Astrocyte of the spinal cord (primary cell): ENCODE results near the gene MAP2K6.

Source experiments
- DNase-seq: peaks from one replicate; pipeline ENCODE4 v3.0.0; 2011; ENCODE audit warnings: low read depth, low spot score
- H3K4me3 ChIP-seq: 2 replicates; pipeline ENCODE4 v1.5.1; 2011; ENCODE audit warnings: low read depth, mild to moderate bottlenecking, low read length, moderate library complexity
- in situ Hi-C: cut with HindIII; loops from 2 replicates; pipeline ENCODE4 v1.10.0; 2017; ENCODE audit warnings: low sequenced_read_pairs
- TF ChIP-seq, protein P1 (sequence below): IDR thresholded peaks from 2 replicates; pipeline ENCODE4 v1.5.1; 2012; ENCODE audit warnings: low read depth, mild to moderate bottlenecking, low read length, inconsistent platforms

The MAP2K6 gene

DNA sequence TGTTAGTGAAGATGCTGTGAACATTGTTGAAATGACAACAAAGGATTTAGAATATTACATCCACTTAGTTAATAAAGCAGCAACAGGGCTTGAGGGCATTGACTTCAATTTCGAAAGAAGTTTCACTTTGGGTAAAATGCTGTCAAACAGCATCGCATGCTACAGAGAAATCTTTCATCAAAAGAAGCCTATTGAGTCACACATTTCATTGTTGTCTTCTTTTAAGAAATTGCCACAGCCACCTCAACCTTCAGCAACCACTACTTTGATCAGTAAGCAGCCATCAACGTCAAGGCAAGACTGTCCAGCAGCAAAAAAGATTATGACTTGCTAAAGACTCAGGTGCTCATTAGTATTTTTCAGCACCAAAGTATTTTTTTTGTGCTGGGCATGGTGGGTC is 13.2 kb upstream of the MAP2K6 start:
- DNase-seq = no peak
- in situ Hi-C loops = no loop called here
- TF ChIP-seq, protein P1, sequence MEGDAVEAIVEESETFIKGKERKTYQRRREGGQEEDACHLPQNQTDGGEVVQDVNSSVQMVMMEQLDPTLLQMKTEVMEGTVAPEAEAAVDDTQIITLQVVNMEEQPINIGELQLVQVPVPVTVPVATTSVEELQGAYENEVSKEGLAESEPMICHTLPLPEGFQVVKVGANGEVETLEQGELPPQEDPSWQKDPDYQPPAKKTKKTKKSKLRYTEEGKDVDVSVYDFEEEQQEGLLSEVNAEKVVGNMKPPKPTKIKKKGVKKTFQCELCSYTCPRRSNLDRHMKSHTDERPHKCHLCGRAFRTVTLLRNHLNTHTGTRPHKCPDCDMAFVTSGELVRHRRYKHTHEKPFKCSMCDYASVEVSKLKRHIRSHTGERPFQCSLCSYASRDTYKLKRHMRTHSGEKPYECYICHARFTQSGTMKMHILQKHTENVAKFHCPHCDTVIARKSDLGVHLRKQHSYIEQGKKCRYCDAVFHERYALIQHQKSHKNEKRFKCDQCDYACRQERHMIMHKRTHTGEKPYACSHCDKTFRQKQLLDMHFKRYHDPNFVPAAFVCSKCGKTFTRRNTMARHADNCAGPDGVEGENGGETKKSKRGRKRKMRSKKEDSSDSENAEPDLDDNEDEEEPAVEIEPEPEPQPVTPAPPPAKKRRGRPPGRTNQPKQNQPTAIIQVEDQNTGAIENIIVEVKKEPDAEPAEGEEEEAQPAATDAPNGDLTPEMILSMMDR = no peak
- no peak overlapping the region for H3K4me3 ChIP-seq

DNA sequence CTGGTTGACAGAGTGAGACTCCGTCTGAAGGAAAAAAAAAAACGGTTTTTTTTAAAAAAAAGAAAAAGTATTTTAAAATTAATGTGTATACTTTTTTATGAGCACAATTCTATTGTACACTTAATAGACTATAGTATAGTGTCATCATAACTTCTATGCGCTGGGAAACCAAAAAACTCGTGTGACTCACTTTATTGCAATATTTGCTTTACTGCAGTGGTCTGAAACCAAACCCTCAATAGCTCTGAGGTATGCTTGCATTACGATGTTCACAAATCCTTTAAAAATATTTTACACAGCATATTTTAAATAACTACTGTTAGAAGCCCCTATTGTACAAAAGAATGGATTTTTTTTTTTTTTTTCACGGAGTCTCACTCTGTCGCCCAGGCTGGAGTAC is 12.4 kb upstream of the MAP2K6 start:
- in situ Hi-C loops = no loop called here
- TF ChIP-seq, protein P1 = no peak
- H3K4me3 ChIP-seq = no peak overlapping the region
- peak; percentile 40 for DNase-seq

DNA sequence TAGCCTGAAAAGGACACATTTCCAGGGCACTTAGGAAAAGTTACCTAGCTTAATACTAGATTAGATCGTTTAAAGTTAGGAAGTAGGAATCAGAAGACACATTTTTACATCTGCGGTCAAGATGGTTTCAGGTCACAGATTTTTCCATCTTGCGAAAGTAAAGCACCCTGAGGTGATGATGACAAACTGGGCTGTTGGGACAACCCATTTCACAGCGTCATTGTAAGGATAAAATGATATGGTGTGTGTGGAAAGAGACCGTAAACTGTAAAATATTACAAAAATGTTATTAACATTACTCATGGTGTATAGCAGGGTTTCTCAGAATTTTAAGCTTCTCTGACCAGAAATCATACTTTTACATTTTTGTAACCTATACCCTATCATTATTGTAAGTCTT is 10.1 kb upstream of the MAP2K6 start:
- H3K4me3 ChIP-seq = no peak overlapping the region
- TF ChIP-seq, protein P1 = no peak
- in situ Hi-C loops = no loop called here
- no peak for DNase-seq

DNA sequence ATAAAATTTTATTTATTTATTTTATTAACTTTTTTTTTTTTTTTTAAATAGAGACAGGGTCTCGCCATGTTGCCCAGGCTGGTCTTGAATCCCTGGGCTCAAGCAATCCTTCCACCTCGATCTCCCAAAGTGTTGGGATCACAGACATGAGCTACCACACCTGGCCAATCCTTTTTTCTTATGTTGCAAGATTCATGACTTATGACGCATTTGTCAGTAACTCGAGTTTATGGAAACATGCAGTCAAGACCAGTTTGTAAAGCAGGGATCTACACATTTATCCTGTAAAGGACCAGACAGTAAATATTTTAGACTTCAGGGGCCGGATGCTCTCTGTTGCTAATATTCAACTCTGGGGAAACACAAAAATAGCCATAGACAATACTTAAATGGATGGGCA is 9.4 kb upstream of the MAP2K6 start:
- TF ChIP-seq, protein P1 = no peak
- in situ Hi-C loops = no loop called here
- DNase-seq = no peak
- H3K4me3 ChIP-seq = no peak overlapping the region

DNA sequence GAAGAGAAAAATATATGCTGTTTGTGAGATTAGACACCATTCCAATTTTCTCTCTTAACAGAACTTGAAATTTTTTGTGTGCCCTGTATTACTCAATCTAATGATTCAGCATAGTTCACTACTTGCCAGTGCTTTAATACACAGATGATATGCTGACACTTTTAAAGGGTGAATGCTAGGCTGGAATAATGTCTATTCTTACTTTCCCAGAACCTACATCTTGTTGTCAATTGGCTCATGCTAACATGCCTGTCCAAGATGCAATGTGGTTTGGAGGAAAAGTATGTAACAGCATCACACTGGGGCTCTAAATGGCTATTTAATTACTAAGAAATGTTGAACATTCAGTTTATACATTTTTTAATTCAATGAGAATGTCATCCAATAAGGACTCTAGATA is 7.6 kb upstream of the MAP2K6 start:
- DNase-seq = no peak
- TF ChIP-seq, protein P1 = no peak
- in situ Hi-C loops = no loop called here
- H3K4me3 ChIP-seq = no peak overlapping the region

DNA sequence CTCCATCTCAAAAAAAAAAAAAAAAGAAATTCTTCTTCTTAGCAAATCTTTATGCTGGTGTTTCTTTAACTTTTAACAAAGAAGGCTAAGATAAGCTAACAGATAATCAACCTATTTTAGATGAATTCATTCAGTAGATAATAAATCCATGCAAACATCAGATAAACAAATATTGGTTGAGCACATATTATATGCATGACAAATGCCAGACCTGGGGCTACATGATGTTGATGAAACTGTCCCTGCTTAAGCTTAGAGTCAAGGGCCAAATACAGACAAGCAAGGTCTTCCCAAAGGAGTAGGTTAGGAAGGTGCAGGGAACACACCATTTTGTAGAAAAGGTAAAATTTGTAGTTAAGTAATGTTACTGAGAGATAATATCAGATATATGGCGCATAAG is 6.7 kb upstream of the MAP2K6 start:
- H3K4me3 ChIP-seq = no peak overlapping the region
- TF ChIP-seq, protein P1 = no peak
- no peak for DNase-seq
- in situ Hi-C loops = no loop called here

DNA sequence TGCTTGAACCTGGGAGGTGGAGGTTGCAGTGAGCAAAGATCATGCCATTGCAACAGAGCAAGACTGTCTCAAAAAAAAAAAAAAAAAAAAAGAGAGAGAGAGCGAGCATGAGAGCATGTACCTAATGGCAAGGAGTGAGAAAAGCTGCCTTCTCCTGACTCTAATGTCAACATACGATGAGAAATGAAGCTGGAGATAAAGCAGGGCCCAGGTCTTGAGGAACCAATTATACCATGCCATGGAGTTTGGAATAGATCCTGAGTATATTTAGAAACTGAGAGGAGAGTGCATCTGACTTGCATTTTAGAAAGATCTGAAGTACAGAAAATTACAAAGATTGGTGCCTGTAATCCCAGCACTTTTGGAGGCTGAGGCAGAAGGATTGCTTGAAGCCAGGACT is 3.8 kb upstream of the MAP2K6 start:
- TF ChIP-seq, protein P1 = no peak
- no peak for DNase-seq
- in situ Hi-C loops = no loop called here
- H3K4me3 ChIP-seq = no peak overlapping the region
